ENCODE data around the gene STX10.
"Not testable (repeated sequence)": the region's sequence is repeated elsewhere in the genome, so short reads cannot be mapped to it uniquely, and the experiment has no call there.

Gene STX10

GRCh38 chr19:13150187-13150930 is at the start of gene STX10, which contains the start of gene IER2:
TSS of gene STX10 (minus strand) at chr19:13150375. CDS start at chr19:13150173, 202 bp downstream.
TSS of gene IER2 (plus strand) at chr19:13150411. CDS start at chr19:13153187, 2,776 bp downstream.
- peak; percentile 91 for DNase-seq

GRCh38 chr19:13198634-13199033 is 48.5 kb upstream of the STX10 start:
- no peak for DNase-seq

- DNase-seq, result peak; percentile 45
Observed at GRCh38 chr19:13195678-13196077, 45.5 kb upstream of the STX10 start.

- no peak for DNase-seq
Observed at GRCh38 chr19:13190781-13191540, 40.8 kb upstream of the STX10 start.

- DNase-seq, result no peak
Observed at GRCh38 chr19:13189600-13189999, 39.4 kb upstream of the STX10 start.

- DNase-seq, result no peak
Observed at GRCh38 chr19:13187419-13187818, 37.2 kb upstream of the STX10 start.

- not testable (repeated sequence) for DNase-seq
Observed at GRCh38 chr19:13186688-13187087, 36.5 kb upstream of the STX10 start.

GRCh38 chr19:13185763-13186657 is 35.8 kb upstream of the STX10 start:
- DNase-seq, result not testable (repeated sequence)

GRCh38 chr19:13184926-13185325 is 34.8 kb upstream of the STX10 start:
- DNase-seq, result not testable (repeated sequence)

- DNase-seq, result no peak
Observed at GRCh38 chr19:13181747-13182388, 31.7 kb upstream of the STX10 start.

GRCh38 chr19:13178291-13178690 is 28.1 kb upstream of the STX10 start:
- not testable (repeated sequence) for DNase-seq

GRCh38 chr19:13177584-13177983 is 27.4 kb upstream of the STX10 start:
- DNase-seq, result not testable (repeated sequence)

GRCh38 chr19:13176345-13176744 is 26.2 kb upstream of the STX10 start:
- no peak for DNase-seq

- no peak for DNase-seq
Observed at GRCh38 chr19:13173139-13173737, 23.1 kb upstream of the STX10 start.

GRCh38 chr19:13172346-13173138 is 22.4 kb upstream of the STX10 start:
- peak; percentile 79 for DNase-seq

- DNase-seq, result no peak
Observed at GRCh38 chr19:13171146-13171545, 21.0 kb upstream of the STX10 start.

- no peak for DNase-seq
Observed at GRCh38 chr19:13169769-13170168, 19.6 kb upstream of the STX10 start.

- DNase-seq, result not testable (repeated sequence)
Observed at GRCh38 chr19:13166151-13166550, 16.0 kb upstream of the STX10 start.

- DNase-seq, result no peak
Observed at GRCh38 chr19:13165162-13165997, 15.2 kb upstream of the STX10 start.
